Neuron (in vitro differentiated cells): ENCODE results near the gene FBXO27.
"Not testable (repeated sequence)": the region's sequence is repeated elsewhere in the genome, so short reads cannot be mapped to it uniquely, and the experiment has no call there.

ENCODE experiments used
- H2AFZ ChIP-seq: one replicate; pipeline ENCODE4 v1.6.1; 2013; ENCODE audit warnings: low read depth, mild to moderate bottlenecking, inconsistent platforms, low read length, moderate library complexity
- H3K27me3 ChIP-seq: one replicate; pipeline ENCODE4 v1.6.1; 2013; ENCODE audit warnings: low read length; ENCODE audit not compliant: insufficient read depth
- H3K36me3 ChIP-seq: one replicate; pipeline ENCODE4 v1.6.1; 2013; ENCODE audit warnings: low read length; ENCODE audit not compliant: insufficient read depth
- H3K4me1 ChIP-seq: one replicate; pipeline ENCODE4 v1.6.1; 2013; ENCODE audit warnings: low read length; ENCODE audit not compliant: insufficient read depth
- H3K4me3 ChIP-seq: 2 replicates; pipeline ENCODE4 v1.5.1; 2013; ENCODE audit warnings: mild to moderate bottlenecking, low read length, moderate library complexity
- H3K9me3 ChIP-seq: one replicate; pipeline ENCODE4 v1.6.1; 2013; ENCODE audit warnings: low read length

The FBXO27 gene

GRCh38 chr19:39032063-39032918 lies at the start of gene FBXO27:
Gene FBXO27 (minus strand): TSS chr19:39032549. CDS start chr19:39032227, 322 bp downstream.
- Histone ChIP-seq H3K9me3 (no peaks in the 10 kb centered on the region), H3K27me3 (peaks cover 33% of the 10 kb centered on the region), H3K4me3 (peak within 1 kb of the TSS; percentile 44), H2AFZ (peak within 1 kb of the TSS; percentile 92), H3K36me3 (no peaks in the 10 kb centered on the region), H3K4me1 (peaks cover 3% of the 10 kb centered on the region)

GRCh38 chr19:39080431-39080830 lies 48.1 kb upstream of the FBXO27 start:
- Histone ChIP-seq H3K36me3 (no peaks in the 10 kb centered on the region), H3K9me3 (no peaks in the 10 kb centered on the region), H3K4me1 (no peaks in the 10 kb centered on the region), H2AFZ (no peak overlapping the region), H3K27me3 (peaks cover 34% of the 10 kb centered on the region), H3K4me3 (no peak overlapping the region)

GRCh38 chr19:39078436-39079200 lies 46.3 kb upstream of the FBXO27 start:
- H3K27me3 ChIP-seq = peaks cover 26% of the 10 kb centered on the region
- H2AFZ ChIP-seq = no peak overlapping the region
- no peaks in the 10 kb centered on the region for H3K9me3 ChIP-seq
- H3K36me3 ChIP-seq = no peaks in the 10 kb centered on the region
- H3K4me1 ChIP-seq = no peaks in the 10 kb centered on the region
- no peak overlapping the region for H3K4me3 ChIP-seq

- Histone ChIP-seq H3K9me3 (no peaks in the 10 kb centered on the region), H3K4me1 (no peaks in the 10 kb centered on the region), H2AFZ (no peak overlapping the region), H3K36me3 (no peaks in the 10 kb centered on the region), H3K27me3 (peaks cover 13% of the 10 kb centered on the region), H3K4me3 (no peak overlapping the region)
Observed at GRCh38 chr19:39077323-39077722, 45.0 kb upstream of the FBXO27 start.

GRCh38 chr19:39074942-39075341 lies 42.6 kb upstream of the FBXO27 start:
- Histone ChIP-seq H3K4me1 (no peaks in the 10 kb centered on the region), H2AFZ (no peak overlapping the region)

GRCh38 chr19:39074205-39074692 lies 41.9 kb upstream of the FBXO27 start:
- Histone ChIP-seq H3K4me1 (no peaks in the 10 kb centered on the region), H3K27me3 (peaks cover 8% of the 10 kb centered on the region), H3K36me3 (no peaks in the 10 kb centered on the region), H3K9me3 (no peaks in the 10 kb centered on the region), H2AFZ (no peak overlapping the region), H3K4me3 (no peak overlapping the region)

More at GRCh38 chr19:39074942-39075341, 42.6 kb upstream of the FBXO27 start:
- no peaks in the 10 kb centered on the region for H3K36me3 ChIP-seq
- H3K27me3 ChIP-seq = peaks cover 8% of the 10 kb centered on the region
- H3K4me3 ChIP-seq = no peak overlapping the region
- H3K9me3 ChIP-seq = no peaks in the 10 kb centered on the region

GRCh38 chr19:39070888-39071287 lies 38.5 kb upstream of the FBXO27 start:
- no peaks in the 10 kb centered on the region for H3K4me1 ChIP-seq
- H3K4me3 ChIP-seq = no peak overlapping the region
- no peaks in the 10 kb centered on the region for H3K36me3 ChIP-seq
- H3K27me3 ChIP-seq = peaks cover 8% of the 10 kb centered on the region
- no peak overlapping the region for H2AFZ ChIP-seq
- no peaks in the 10 kb centered on the region for H3K9me3 ChIP-seq

GRCh38 chr19:39068259-39068658 lies 35.9 kb upstream of the FBXO27 start:
- not testable (repeated sequence) for H3K27me3 ChIP-seq, H3K4me3 ChIP-seq, H3K36me3 ChIP-seq, H2AFZ ChIP-seq, H3K4me1 ChIP-seq, H3K9me3 ChIP-seq

- Histone ChIP-seq H2AFZ (no peak overlapping the region), H3K9me3 (no peaks in the 10 kb centered on the region), H3K4me1 (no peaks in the 10 kb centered on the region), H3K36me3 (no peaks in the 10 kb centered on the region), H3K4me3 (no peak overlapping the region), H3K27me3 (no peaks in the 10 kb centered on the region)
Observed at GRCh38 chr19:39067104-39067503, 34.8 kb upstream of the FBXO27 start.

GRCh38 chr19:39065928-39066327 lies 33.6 kb upstream of the FBXO27 start:
- H2AFZ ChIP-seq = no peak overlapping the region
- no peaks in the 10 kb centered on the region for H3K9me3 ChIP-seq
- no peak overlapping the region for H3K4me3 ChIP-seq
- H3K4me1 ChIP-seq = no peaks in the 10 kb centered on the region
- no peaks in the 10 kb centered on the region for H3K36me3 ChIP-seq
- no peaks in the 10 kb centered on the region for H3K27me3 ChIP-seq

GRCh38 chr19:39064405-39064804 lies 32.1 kb upstream of the FBXO27 start:
- no peaks in the 10 kb centered on the region for H3K9me3 ChIP-seq
- H3K36me3 ChIP-seq = no peaks in the 10 kb centered on the region
- no peaks in the 10 kb centered on the region for H3K27me3 ChIP-seq
- no peak overlapping the region for H2AFZ ChIP-seq
- no peaks in the 10 kb centered on the region for H3K4me1 ChIP-seq
- H3K4me3 ChIP-seq = no peak overlapping the region

- Histone ChIP-seq H3K4me3 (no peak overlapping the region), H3K27me3 (no peaks in the 10 kb centered on the region), H3K36me3 (no peaks in the 10 kb centered on the region), H2AFZ (no peak overlapping the region), H3K9me3 (no peaks in the 10 kb centered on the region), H3K4me1 (no peaks in the 10 kb centered on the region)
Observed at GRCh38 chr19:39060171-39060570, 27.8 kb upstream of the FBXO27 start.

GRCh38 chr19:39059302-39059701 lies 27.0 kb upstream of the FBXO27 start:
- no peaks in the 10 kb centered on the region for H3K27me3 ChIP-seq
- H3K4me3 ChIP-seq = no peak overlapping the region
- H3K9me3 ChIP-seq = peaks cover 4% of the 10 kb centered on the region
- no peak overlapping the region for H2AFZ ChIP-seq
- H3K36me3 ChIP-seq = no peaks in the 10 kb centered on the region
- H3K4me1 ChIP-seq = no peaks in the 10 kb centered on the region
